Smooth muscle cell of the pulmonary artery (primary cell): Measurements from ENCODE around the gene SHTN1. TPM values are rescaled to one million over a fixed set of nuclear protein-coding genes. Genes with fewer than 3 reads are reported as not detected.

Source experiments
- total RNA-seq: library from RNA; depleted of rRNA; stranded (reverse); fragments of >200 nt; gene quantifications from 2 replicates; pipeline ENCODE4 v1.2.3, GENCODE V29; 2014

Gene SHTN1
- total RNA-seq, result 0.85 and 1.4 TPM in 2 replicates

GRCh38 chr10:117005026-117005526 is at the start of gene SHTN1:
Gene SHTN1 (minus strand): TSS chr10:117005187. CDS start chr10:117005079, 108 bp downstream.

GRCh38 chr10:116849248-116850057 is 155.5 kb downstream of the SHTN1 start, which contains the start of gene ENO4:
Gene ENO4 (plus strand): TSS chr10:116849499. CDS start chr10:116849567, 68 bp downstream.

Other genes with a start within 250 kb of the SHTN1 start
- 0.07 and 0.13 TPM in 2 replicates for gene ENO4, start 155.7 kb downstream of the SHTN1 start, total RNA-seq
- gene VAX1, start 133.1 kb upstream of the SHTN1 start, total RNA-seq, result not detected in 2 replicates
- not detected in 2 replicates for gene KCNK18, start 192.3 kb upstream of the SHTN1 start, total RNA-seq
- under 0.01 TPM in 1 of 2 replicates, not detected in the other for gene SLC18A2, start 235.9 kb upstream of the SHTN1 start, total RNA-seq